Measurements from ENCODE around the gene NCKAP5. TPM values are rescaled to one million over a fixed set of nuclear protein-coding genes. Genes with fewer than 3 reads are reported as not detected.

NCKAP5 gene
- total and polyA plus RNA-seq, 2 of the 8 experiments (the other 6 are each of a cell fraction or from before 2014, with no cell fraction given) = 0.27 to 0.86 TPM

- H3K23me2 ChIP-seq (ENCODE audit: low read depth, low read length) = no peaks in the 10 kb centered on the region
- no peaks in the 10 kb centered on the region for H3K9me3 ChIP-seq (ENCODE audit: insufficient read depth in 2 of 2, low read depth in 1 of 2, low read length in 1 of 2)
- no peak overlapping the region for H3K4me2 ChIP-seq (ENCODE audit: insufficient read depth in 1 of 2, low read depth in 2 of 2, low read length in 2 of 2)
- H4K91ac ChIP-seq (replicated peaks; ENCODE audit: insufficient read length, low read length) = no peak overlapping the region
- no peak overlapping the region for H4K8ac ChIP-seq (ENCODE audit: extremely low read depth, insufficient read depth, low read length)
- no peak overlapping the region for H2BK5ac ChIP-seq (ENCODE audit: low read depth, low read length)
- DNase-seq (ENCODE audit: low read depth in 1 of 2, low spot score in 2 of 2) (no peak), FAIRE-seq (no peak)
- no peak overlapping the region for H3K4ac ChIP-seq (replicated peaks; ENCODE audit: insufficient read length, low read depth, low read length)
- H2BK120ac ChIP-seq (replicated peaks; ENCODE audit: low read depth, low read length) = no peak overlapping the region
- no peak overlapping the region for H3K27ac ChIP-seq (ENCODE audit: low read depth, low read length)
- H4K5ac ChIP-seq (ENCODE audit: insufficient read length, low read depth, low read length) = no peak overlapping the region
- H2AK5ac ChIP-seq (ENCODE audit: low read depth, low read length) = no peak overlapping the region
- POLR2A ChIA-PET (ENCODE audit: partially characterized antibody) = no interaction called here
- no peak overlapping the region for H2BK12ac ChIP-seq (ENCODE audit: low read depth, low read length)
- H3K79me1 ChIP-seq (ENCODE audit: low read depth, low read length) = no peaks in the 10 kb centered on the region
- H3K9ac ChIP-seq (replicated peaks in 1 of 4; ENCODE audit: extremely low read depth in 1 of 4, low read depth in 3 of 4, low read length in 3 of 4) = no peak overlapping the region
- H3K56ac ChIP-seq (replicated peaks; ENCODE audit: insufficient read length, low read depth, low read length) = no peak overlapping the region
- no peaks in the 10 kb centered on the region for H3K27me3 ChIP-seq (replicated peaks in 1 of 4; ENCODE audit: control insufficient read depth in 3 of 4, extremely low read depth in 1 of 4, insufficient read depth in 3 of 4, low read length in 3 of 4)
- TF ChIP-seq NANOG (IDR thresholded peaks at IDR 0.05; ENCODE audit: insufficient read depth, low read depth, low read length, poor library complexity, severe bottlenecking) = no peak
- TF ChIP-seq KDM5A (IDR thresholded peaks at IDR 0.05; ENCODE audit: low read length) = no peak
- TF ChIP-seq MAX (IDR thresholded peaks at IDR 0.05) = no peak
- no peak for TF ChIP-seq TCF12 (IDR thresholded peaks at IDR 0.05; ENCODE audit: low read depth, low read length)
- H3K79me2 ChIP-seq (ENCODE audit: control insufficient read depth in 1 of 2, insufficient read depth in 2 of 2, low read length in 2 of 2) = no peaks in the 10 kb centered on the region
- CTCF ChIA-PET (ENCODE audit: partially characterized antibody) = interaction anchor here (0.5 to 2.9 kb wide), 2 partner anchors 27 to 34 kb away, joined by 3 to 14 read pairs; no protein-coding TSS in a partner anchor
- H3K36me3 ChIP-seq (ENCODE audit: control insufficient read depth in 2 of 4, insufficient read depth in 4 of 4, low read length in 3 of 4) = no peaks in the 10 kb centered on the region
- no peak overlapping the region for H3K18ac ChIP-seq (ENCODE audit: extremely low read depth, low read length)
- H3K4me3 ChIP-seq (ENCODE audit: extremely low read depth in 1 of 4, insufficient read depth in 2 of 4, low read depth in 3 of 4, low read length in 4 of 4) = no peak overlapping the region
- H3K23ac ChIP-seq (ENCODE audit: insufficient read length) = no peak overlapping the region
- 94% methylated on average over 2 of the region's 2 CpGs; no CpG with 5 or more reads in 1 of the 2 experiments for WGBS, 2 experiments (ENCODE audit: extremely low coverage in 1 of 2, insufficient coverage in 1 of 2, insufficient read length in 1 of 2, insufficient replicate concordance in 2 of 2, low coverage in 1 of 2, low lambda C conversion rate in 2 of 2, missing lambda C conversion rate in 1 of 2)
- H4K20me1 ChIP-seq (replicated peaks in 1 of 2; ENCODE audit: control insufficient read depth in 1 of 2, insufficient read depth in 2 of 2, low read length in 2 of 2) = no peaks in the 10 kb centered on the region
- H2BK20ac ChIP-seq (ENCODE audit: low read length) = no peak overlapping the region
- H3K4me1 ChIP-seq (replicated peaks in 1 of 4; ENCODE audit: control insufficient read depth in 3 of 4, insufficient read depth in 4 of 4, low read length in 3 of 4) = no peaks in the 10 kb centered on the region
- H3K14ac ChIP-seq (ENCODE audit: insufficient read length) = no peak overlapping the region
- no peak overlapping the region for H2AFZ ChIP-seq (ENCODE audit: low read length)
- no peak overlapping the region for H2BK15ac ChIP-seq (ENCODE audit: low read length)
Observed at GRCh38 chr2:133553838-133554408, 14.3 kb downstream of the NCKAP5 start.
